GM04504 (cell line): ENCODE data around the gene KIAA1217.

Experiments used
- DNase-seq: peaks from one replicate; pipeline ENCODE4 v3.0.0-alpha.2; 2012; ENCODE audit warnings: low read depth

The KIAA1217 gene

GRCh38 chr10:24208661-24209431 lies at the start of gene KIAA1217:
Gene KIAA1217, plus strand, starts transcription at chr10:24209138. Its CDS starts 56 bp downstream, at chr10:24209194.
- no peak for DNase-seq

- no peak for DNase-seq
Measured at GRCh38 chr10:24162206-24162985, 46.5 kb upstream of the KIAA1217 start.

GRCh38 chr10:24163485-24163884 lies 45.5 kb upstream of the KIAA1217 start:
- no peak for DNase-seq

- DNase-seq = no peak
Measured at GRCh38 chr10:24168258-24169170, 40.4 kb upstream of the KIAA1217 start.

GRCh38 chr10:24170199-24170598 lies 38.7 kb upstream of the KIAA1217 start:
- DNase-seq = no peak

GRCh38 chr10:24172909-24173308 lies 36.0 kb upstream of the KIAA1217 start:
- no peak for DNase-seq

GRCh38 chr10:24174014-24174413 lies 34.9 kb upstream of the KIAA1217 start:
- DNase-seq = no peak

- DNase-seq = no peak
Measured at GRCh38 chr10:24176658-24177057, 32.3 kb upstream of the KIAA1217 start.

- no peak for DNase-seq
Measured at GRCh38 chr10:24177636-24178035, 31.3 kb upstream of the KIAA1217 start.

GRCh38 chr10:24180891-24181290 lies 28.0 kb upstream of the KIAA1217 start:
- DNase-seq = no peak

- DNase-seq = no peak
Measured at GRCh38 chr10:24184455-24184854, 24.5 kb upstream of the KIAA1217 start.

- DNase-seq = no peak
Measured at GRCh38 chr10:24193330-24193729, 15.6 kb upstream of the KIAA1217 start.

- DNase-seq = no peak
Measured at GRCh38 chr10:24197263-24197662, 11.7 kb upstream of the KIAA1217 start.

- DNase-seq = no peak
Measured at GRCh38 chr10:24201503-24202180, 7.3 kb upstream of the KIAA1217 start.

GRCh38 chr10:24202181-24202570 lies 6.8 kb upstream of the KIAA1217 start:
- no peak for DNase-seq

GRCh38 chr10:24205821-24206220 lies 3.1 kb upstream of the KIAA1217 start:
- no peak for DNase-seq

- DNase-seq = no peak
Measured at GRCh38 chr10:24206334-24206733, 2.6 kb upstream of the KIAA1217 start.

GRCh38 chr10:24206926-24207325 lies 2.0 kb upstream of the KIAA1217 start:
- DNase-seq = no peak

- no peak for DNase-seq
Measured at GRCh38 chr10:24207341-24207740, 1.6 kb upstream of the KIAA1217 start.

GRCh38 chr10:24207781-24208611 lies 942 bp upstream of the KIAA1217 start:
- no peak for DNase-seq

GRCh38 chr10:24209432-24209771 lies 464 bp downstream of the KIAA1217 start:
- no peak for DNase-seq
